Peyer's patch (tissue), 4 donors: ENCODE results near the gene PLA2G6. TPM values are rescaled to one million over a fixed set of nuclear protein-coding genes. Genes with fewer than 3 reads are reported as not detected.

ENCODE experiments used
- DNase-seq, 3 donors: peaks; one replicate each; pipeline ENCODE4 v3.0.0-alpha.2; 2017 to 2019
- H3K27ac ChIP-seq, 4 donors: fragments of 200-600 bp; sonication (generic); one replicate each; pipeline ENCODE4 v1.5.1; 2016 to 2019
- H3K27me3 ChIP-seq, 2 donors: fragments of 200-600 bp; sonication (generic); one replicate each; pipeline ENCODE4 v1.5.1; 2019
- H3K36me3 ChIP-seq, 3 donors: fragments of 200-600 bp; sonication (generic); one replicate each; pipeline ENCODE4 v1.5.1; 2016 to 2019
- H3K4me1 ChIP-seq, 4 donors: fragments of 200-600 bp; sonication (generic); one replicate each; pipeline ENCODE4 v1.5.1; 2016 to 2019
- H3K4me3 ChIP-seq, 4 donors: fragments of 200-600 bp; sonication (generic); 1 replicate in 3 of 4; 2 replicates in 1 of 4; pipeline ENCODE4 v1.5.1; 2016 to 2019; ENCODE audit warnings: mild to moderate bottlenecking in 1 of 4
- H3K9me3 ChIP-seq, 4 donors: fragments of 200-600 bp; sonication (generic); one replicate each; pipeline ENCODE4 v1.5.1; 2016 to 2019; ENCODE audit warnings: mild to moderate bottlenecking in 1 of 4
- CTCF ChIP-seq, 6 experiments: fragments of 450-650 bp in 4 of 6; fragments of 200-600 bp in 2 of 6; sonication (generic) in 1 of 6; IDR thresholded peaks; one replicate each; pipeline ENCODE4 v1.5.1; 2017 to 2019; ENCODE audit warnings: antibody characterized with exemption in 6 of 6, mild to moderate bottlenecking in 3 of 6, moderate library complexity in 1 of 6
- POLR2A ChIP-seq, 2 donors: fragments of 450-650 bp; IDR thresholded peaks; one replicate each; pipeline ENCODE4 v1.5.1; 2017; ENCODE audit warnings: antibody characterized with exemption in 2 of 2, mild to moderate bottlenecking in 2 of 2, moderate library complexity in 2 of 2
- total RNA-seq, 4 donors: library from RNA; depleted of rRNA; stranded (reverse); fragments of >200 nt; gene quantifications; one replicate each; pipeline ENCODE4 v1.1.0, GENCODE V29; 2016

The PLA2G6 gene
- total RNA-seq, 4 donors from 2014 or later, result 19.3 to 102 (median 60.6) TPM

DNA sequence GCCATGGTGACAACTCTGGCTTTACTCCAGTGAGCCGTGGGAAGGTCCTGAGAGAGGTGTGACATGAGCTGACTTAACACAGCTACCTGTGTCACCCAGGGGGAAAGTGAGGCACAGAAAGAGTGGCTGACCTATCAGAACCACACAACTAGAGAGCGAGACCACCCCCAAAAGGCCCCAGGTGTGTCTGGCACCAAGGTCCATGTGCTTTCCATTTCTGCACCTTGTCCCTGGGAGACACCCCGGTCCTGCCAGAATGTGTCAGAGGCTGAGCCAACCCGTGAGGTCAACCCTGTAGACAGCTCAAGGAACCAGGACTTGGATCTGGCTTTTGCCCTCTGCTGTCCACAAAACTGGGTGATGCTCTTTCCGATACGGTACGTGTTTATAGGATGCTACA, 29.9 kb upstream of the PLA2G6 start:
- Histone ChIP-seq H3K27me3 (no peaks in the 10 kb centered on the region), H3K4me3 (no peak overlapping the region), H3K36me3 (no peaks in the 10 kb centered on the region), H3K27ac (no peak overlapping the region), H3K4me1 (peaks cover 0 to 13% (median 0%) of the 10 kb centered on the region in 4 donors), H3K9me3 (no peaks in the 10 kb centered on the region)
- DNase-seq, result no peak
- TF ChIP-seq POLR2A (IDR thresholded peaks at IDR 0.05) (no peak), CTCF (IDR thresholded peaks at IDR 0.05) (no peak)

- DNase-seq, result no peak
- Histone ChIP-seq H3K9me3 (no peaks in the 10 kb centered on the region), H3K4me3 (no peak overlapping the region), H3K27me3 (no peaks in the 10 kb centered on the region), H3K36me3 (no peaks in the 10 kb centered on the region), H3K4me1 (peaks cover 0 to 18% (median 12%) of the 10 kb centered on the region in 4 donors), H3K27ac (no peak overlapping the region)
- no peak for TF ChIP-seq CTCF (IDR thresholded peaks at IDR 0.05)
Observed at GRCh38 chr22:38208551-38208968, 26.9 kb upstream of the PLA2G6 start.

- Histone ChIP-seq H3K4me1 (peaks cover 0 to 19% (median 13%) of the 10 kb centered on the region in 4 donors), H3K27ac (no peak overlapping the region), H3K36me3 (no peaks in the 10 kb centered on the region), H3K4me3 (no peak overlapping the region), H3K9me3 (no peaks in the 10 kb centered on the region), H3K27me3 (no peaks in the 10 kb centered on the region)
- DNase-seq, result no peak
- no peak for TF ChIP-seq POLR2A (IDR thresholded peaks at IDR 0.05)
- TF ChIP-seq CTCF (IDR thresholded peaks at IDR 0.05), result no peak
Observed at GRCh38 chr22:38207898-38208432, 26.3 kb upstream of the PLA2G6 start.

DNA sequence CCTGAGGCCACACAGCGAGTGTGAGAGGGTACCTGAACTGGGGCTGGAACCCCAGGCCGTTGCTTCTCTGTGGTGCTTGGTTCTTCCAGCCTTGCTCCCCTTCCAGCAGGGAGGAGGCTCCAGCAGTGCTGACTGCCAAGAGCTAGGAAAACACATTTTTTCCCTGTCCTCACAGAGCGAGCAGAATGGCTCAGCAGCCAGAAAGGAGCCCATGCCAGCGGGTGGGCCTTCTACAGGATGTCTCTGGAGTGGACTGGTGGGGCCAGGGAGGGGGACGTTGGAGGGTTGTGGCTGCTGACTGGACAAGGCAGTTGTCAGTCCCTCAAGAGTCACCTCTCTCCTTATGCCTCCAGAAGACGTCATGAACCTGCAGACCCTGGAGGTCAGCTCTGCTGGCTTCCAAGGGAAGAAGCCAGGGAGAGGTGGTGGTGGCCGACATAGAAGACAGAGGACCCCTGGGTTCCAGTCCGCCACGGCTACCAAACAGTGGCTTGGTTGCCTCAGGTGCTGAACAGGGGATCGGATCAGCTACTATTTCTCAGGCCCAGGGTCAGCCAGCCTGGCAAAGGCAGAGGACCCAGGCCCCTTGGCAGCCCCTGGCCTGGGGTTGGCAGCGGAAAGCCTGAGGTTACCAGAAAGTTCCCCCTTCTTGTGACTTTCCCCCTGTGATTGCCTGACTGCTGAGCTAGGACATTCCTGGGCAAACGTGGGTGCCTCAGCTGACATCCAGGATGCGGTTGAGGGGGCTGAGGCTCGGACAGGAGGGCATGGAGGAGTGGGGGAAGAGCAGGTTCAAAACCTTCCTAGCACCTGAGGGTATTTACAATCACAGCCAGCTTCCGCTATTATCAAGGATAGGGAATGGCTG, 23.9 kb upstream of the PLA2G6 start:
- no peaks in the 10 kb centered on the region for H3K36me3 ChIP-seq
- peak overlapping the region; percentile 89 to 95 (median 94) for H3K27ac ChIP-seq
- no peak overlapping the region for H3K4me3 ChIP-seq
- H3K27me3 ChIP-seq, result no peaks in the 10 kb centered on the region
- DNase-seq, result peak in 1 of 3 donors; percentile 72
- no peaks in the 10 kb centered on the region for H3K9me3 ChIP-seq
- TF ChIP-seq CTCF (IDR thresholded peaks at IDR 0.05) (no peak), POLR2A (IDR thresholded peaks at IDR 0.05) (no peak)
- peaks cover 0 to 19% (median 13%) of the 10 kb centered on the region in 4 donors for H3K4me1 ChIP-seq

DNA sequence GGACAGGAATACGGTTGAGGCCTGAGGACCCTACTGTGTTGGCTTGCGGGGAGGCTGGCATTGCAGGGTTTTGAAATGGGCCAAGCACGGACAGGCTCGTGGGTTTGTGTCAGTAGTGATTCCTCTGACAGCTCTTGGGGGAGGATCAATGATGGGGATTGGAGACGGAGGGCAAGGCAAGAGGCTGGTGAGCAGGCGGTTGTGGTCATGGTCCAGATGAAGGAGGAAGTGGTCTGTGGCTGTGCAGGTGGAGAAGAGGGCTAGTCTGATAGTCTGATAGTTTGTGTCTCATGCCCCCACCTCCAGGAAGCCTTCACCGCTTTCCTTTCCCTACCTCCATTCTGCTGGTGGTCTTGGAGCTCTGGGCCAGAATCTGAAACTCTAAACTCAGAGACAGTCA, 23.2 kb upstream of the PLA2G6 start:
- no peaks in the 10 kb centered on the region for H3K9me3 ChIP-seq
- H3K4me1 ChIP-seq, result peaks cover 0 to 19% (median 13%) of the 10 kb centered on the region in 4 donors
- H3K4me3 ChIP-seq, result no peak overlapping the region
- peak in 2 of 3 donors; percentile 73 for DNase-seq
- no peaks in the 10 kb centered on the region for H3K27me3 ChIP-seq
- peak overlapping the region; percentile 89 to 95 (median 94) for H3K27ac ChIP-seq
- H3K36me3 ChIP-seq, result no peaks in the 10 kb centered on the region
- TF ChIP-seq CTCF (IDR thresholded peaks at IDR 0.05) (no peak), POLR2A (IDR thresholded peaks at IDR 0.05) (no peak)
